MM.1S (cell line): Measurements from ENCODE around the gene LMTK3.

Experiments
- DNase-seq: peaks from one replicate; pipeline ENCODE4 v3.0.0-alpha.2; 2015
- H2AFZ ChIP-seq: fragments of 300-600 bp; sonication (generic); 2 replicates; pipeline ENCODE4 v1.6.0; 2016; ENCODE audit warnings: antibody characterized with exemption, low read length
- H3F3A ChIP-seq: fragments of 300-600 bp; sonication (generic); 2 replicates; pipeline ENCODE4 v1.6.1; 2016; ENCODE audit warnings: mild to moderate bottlenecking, antibody characterized with exemption, low read length, moderate library complexity, mixed read lengths; ENCODE audit not compliant: insufficient read depth
- H3K27ac ChIP-seq: fragments of 300-600 bp; sonication (generic); 2 replicates; pipeline ENCODE4 v1.5.1; 2016; ENCODE audit warnings: mild to moderate bottlenecking, low read length
- H3K27me3 ChIP-seq: fragments of 300-600 bp; sonication (generic); replicated peaks from 2 replicates; pipeline ENCODE4 v1.6.0; 2016; ENCODE audit warnings: low read length; ENCODE audit not compliant: insufficient read depth
- H3K36me3 ChIP-seq: fragments of 300-600 bp; sonication (generic); replicated peaks from 2 replicates; pipeline ENCODE4 v1.6.1; 2016; ENCODE audit warnings: mild to moderate bottlenecking, low read length, mixed read lengths; ENCODE audit not compliant: insufficient read depth
- H3K4me1 ChIP-seq: fragments of 300-600 bp; sonication (generic); 2 replicates; pipeline ENCODE4 v1.6.1; 2016; ENCODE audit warnings: low read length, mixed read lengths
- H3K4me2 ChIP-seq: fragments of 300-600 bp; sonication (generic); 2 replicates; pipeline ENCODE4 v1.6.0; 2016; ENCODE audit warnings: low read depth, low read length
- H3K4me3 ChIP-seq: fragments of 300-600 bp; sonication (generic); 2 replicates; pipeline ENCODE4 v1.5.1; 2016; ENCODE audit warnings: low read length, mixed read lengths
- H3K79me2 ChIP-seq: fragments of 300-600 bp; sonication (generic); 2 replicates; pipeline ENCODE4 v1.6.1; 2016; ENCODE audit warnings: mixed run types, low read length, mixed read lengths
- H3K9ac ChIP-seq: fragments of 300-600 bp; sonication (generic); 2 replicates; pipeline ENCODE4 v1.6.1; 2016; ENCODE audit warnings: low read length, mixed read lengths
- H3K9me2 ChIP-seq: fragments of 300-600 bp; sonication (generic); replicated peaks from 2 replicates; pipeline ENCODE4 v1.6.1; 2016; ENCODE audit warnings: mild to moderate bottlenecking, low read length, mixed read lengths; ENCODE audit not compliant: insufficient read depth
- H3K9me3 ChIP-seq: fragments of 300-600 bp; sonication (generic); replicated peaks from 2 replicates; pipeline ENCODE4 v1.6.1; 2016; ENCODE audit warnings: mild to moderate bottlenecking, low read length, mixed read lengths; ENCODE audit not compliant: insufficient read depth
- H4K20me1 ChIP-seq: fragments of 300-600 bp; sonication (generic); 2 replicates; pipeline ENCODE4 v1.6.1; 2016; ENCODE audit warnings: mild to moderate bottlenecking, low read length, moderate library complexity, mixed read lengths; ENCODE audit not compliant: insufficient read depth
- EZH2 ChIP-seq: fragments of 300-600 bp; sonication (generic); optimal IDR thresholded peaks from 2 replicates; pipeline ENCODE3; 2017; ENCODE audit warnings: low read depth, mild to moderate bottlenecking, antibody characterized with exemption, low read length, mixed read lengths
- EZH2phosphoT487 ChIP-seq: fragments of 300-600 bp; sonication (generic); IDR thresholded peaks from 2 replicates; pipeline ENCODE4 v1.6.1; 2018; ENCODE audit warnings: antibody characterized with exemption, low read length
- TF ChIP-seq, protein P1 (sequence below): fragments of 300-600 bp; sonication (generic); IDR thresholded peaks from 2 replicates; pipeline ENCODE4 v1.5.1; 2016; ENCODE audit warnings: antibody characterized with exemption, low read length, mixed read lengths

LMTK3 gene

DNA sequence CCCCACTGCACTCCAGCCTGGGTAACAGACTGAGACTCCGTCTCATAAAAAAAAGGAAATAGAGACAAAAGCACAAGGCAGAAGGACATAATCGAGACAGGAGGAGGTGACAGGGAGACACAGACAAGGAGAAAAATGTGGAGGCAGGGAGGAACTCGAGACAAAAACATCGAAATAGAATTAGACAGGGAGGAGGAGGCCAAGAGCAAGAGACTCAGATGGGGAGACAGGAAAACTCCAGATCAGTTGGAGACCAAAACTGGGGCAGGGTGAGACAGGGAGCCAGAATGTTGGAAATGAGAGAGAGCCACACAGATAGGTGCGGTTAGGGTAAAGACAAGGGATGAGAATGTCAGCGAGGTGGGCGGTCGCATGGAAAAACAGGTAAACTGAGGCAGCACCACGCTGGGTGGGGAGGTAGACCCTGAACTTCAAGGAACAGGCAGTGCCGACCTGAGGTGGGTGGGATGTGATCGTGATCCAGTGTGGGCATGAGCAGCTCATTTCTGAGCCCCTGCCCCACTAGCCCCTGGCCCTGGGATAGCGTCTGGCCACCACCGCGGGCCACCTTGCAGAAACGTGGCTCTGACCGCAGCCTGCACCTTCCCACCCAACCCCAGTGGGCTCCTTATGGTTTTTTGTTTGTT, 27.3 kb downstream of the LMTK3 start:
- Histone ChIP-seq H3K9me3 (no peaks in the 10 kb centered on the region), H3F3A (peaks cover 5% of the 10 kb centered on the region; the same call in 1 of the 2 replicates), H3K9ac (no peak overlapping the region), H3K4me3 (no peak overlapping the region), H3K9me2 (no peaks in the 10 kb centered on the region), H3K4me1 (peaks cover under 1% of the 10 kb centered on the region; the same call in 1 of the 2 replicates), H3K36me3 (no peaks in the 10 kb centered on the region), H4K20me1 (no peaks in the 10 kb centered on the region), H3K4me2 (no peak overlapping the region), H3K27ac (no peak overlapping the region), H2AFZ (no peak overlapping the region), H3K27me3 (no peaks in the 10 kb centered on the region), H3K79me2 (no peaks in the 10 kb centered on the region)
- TF ChIP-seq EZH2, result no peak
- no peak for TF ChIP-seq EZH2phosphoT487
- TF ChIP-seq, protein P1, sequence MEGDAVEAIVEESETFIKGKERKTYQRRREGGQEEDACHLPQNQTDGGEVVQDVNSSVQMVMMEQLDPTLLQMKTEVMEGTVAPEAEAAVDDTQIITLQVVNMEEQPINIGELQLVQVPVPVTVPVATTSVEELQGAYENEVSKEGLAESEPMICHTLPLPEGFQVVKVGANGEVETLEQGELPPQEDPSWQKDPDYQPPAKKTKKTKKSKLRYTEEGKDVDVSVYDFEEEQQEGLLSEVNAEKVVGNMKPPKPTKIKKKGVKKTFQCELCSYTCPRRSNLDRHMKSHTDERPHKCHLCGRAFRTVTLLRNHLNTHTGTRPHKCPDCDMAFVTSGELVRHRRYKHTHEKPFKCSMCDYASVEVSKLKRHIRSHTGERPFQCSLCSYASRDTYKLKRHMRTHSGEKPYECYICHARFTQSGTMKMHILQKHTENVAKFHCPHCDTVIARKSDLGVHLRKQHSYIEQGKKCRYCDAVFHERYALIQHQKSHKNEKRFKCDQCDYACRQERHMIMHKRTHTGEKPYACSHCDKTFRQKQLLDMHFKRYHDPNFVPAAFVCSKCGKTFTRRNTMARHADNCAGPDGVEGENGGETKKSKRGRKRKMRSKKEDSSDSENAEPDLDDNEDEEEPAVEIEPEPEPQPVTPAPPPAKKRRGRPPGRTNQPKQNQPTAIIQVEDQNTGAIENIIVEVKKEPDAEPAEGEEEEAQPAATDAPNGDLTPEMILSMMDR, result no peak
- no peak for DNase-seq

- TF ChIP-seq EZH2phosphoT487 (no peak), EZH2 (no peak)
- TF ChIP-seq, protein P1, result no peak
- H3K4me1 ChIP-seq, result no peaks in the 10 kb centered on the region
- no peak overlapping the region for H3K27ac ChIP-seq
- no peaks in the 10 kb centered on the region for H3K9me2 ChIP-seq
- no peak overlapping the region for H2AFZ ChIP-seq
- H3K4me2 ChIP-seq, result no peak overlapping the region
- no peak for DNase-seq
- H3K9me3 ChIP-seq, result no peaks in the 10 kb centered on the region
- H4K20me1 ChIP-seq, result no peaks in the 10 kb centered on the region
- no peak overlapping the region for H3K9ac ChIP-seq
- H3K27me3 ChIP-seq, result no peaks in the 10 kb centered on the region
- H3K79me2 ChIP-seq, result no peaks in the 10 kb centered on the region
- 0 out of 2 replicates have a peak, but pooled peaks cover 5% of the 10 kb centered on the region for H3F3A ChIP-seq
- no peaks in the 10 kb centered on the region for H3K36me3 ChIP-seq
- H3K4me3 ChIP-seq, result no peak overlapping the region
Observed at GRCh38 chr19:48483301-48483700, 28.3 kb downstream of the LMTK3 start.

DNA sequence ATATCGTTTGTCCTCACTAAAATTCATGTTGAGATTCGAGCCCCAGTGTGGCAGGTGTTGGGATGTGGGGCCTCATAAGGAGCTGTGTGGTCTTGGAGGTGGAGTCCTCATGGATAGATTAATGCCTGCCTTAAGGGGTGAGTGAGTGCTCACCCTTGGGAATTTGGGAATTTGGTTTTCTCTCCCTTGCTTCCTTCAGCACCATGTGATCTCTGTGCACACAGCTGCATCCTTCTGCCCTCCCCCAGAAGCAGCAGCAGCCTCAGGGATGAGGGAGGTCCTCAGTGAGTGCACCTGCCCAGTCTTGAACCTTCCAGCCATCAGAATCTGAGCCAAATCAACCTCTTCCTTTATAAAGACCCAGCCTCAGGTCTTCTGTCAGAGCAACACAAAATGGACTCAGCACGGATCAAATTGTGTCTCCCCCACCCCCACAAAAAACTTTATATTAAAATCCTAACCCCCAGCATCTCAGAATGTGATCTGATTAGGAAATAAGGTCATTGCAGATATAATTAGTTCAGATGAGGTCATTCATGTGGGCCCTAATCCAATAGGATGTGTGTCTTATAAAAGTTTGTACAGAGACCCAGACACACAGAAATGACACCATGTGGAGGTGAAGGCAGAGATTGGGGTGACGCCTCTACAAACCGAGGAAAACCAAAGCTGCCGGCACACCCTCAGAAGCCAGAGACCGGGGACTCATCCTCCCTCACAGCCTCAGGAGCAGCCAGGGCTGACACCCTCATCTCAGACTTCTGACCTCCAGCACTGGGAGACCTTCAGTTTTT, 29.6 kb downstream of the LMTK3 start:
- Histone ChIP-seq H3K4me2 (no peak overlapping the region), H3K4me3 (no peak overlapping the region), H3K9me2 (no peaks in the 10 kb centered on the region), H3K4me1 (no peaks in the 10 kb centered on the region), H3K9me3 (no peaks in the 10 kb centered on the region), H3F3A (0 out of 2 replicates have a peak, but pooled peaks cover 5% of the 10 kb centered on the region), H4K20me1 (no peaks in the 10 kb centered on the region), H3K27me3 (no peaks in the 10 kb centered on the region), H3K27ac (no peak overlapping the region), H3K79me2 (no peaks in the 10 kb centered on the region), H3K9ac (no peak overlapping the region), H2AFZ (no peak overlapping the region), H3K36me3 (no peaks in the 10 kb centered on the region)
- no peak for DNase-seq
- TF ChIP-seq EZH2, result no peak
- TF ChIP-seq EZH2phosphoT487, result no peak
- TF ChIP-seq, protein P1, result no peak
